Mesenteric fat pad (tissue), 1 donor: ENCODE measurements around the gene FAM53A. TPM values are rescaled to one million over a fixed set of nuclear protein-coding genes. Genes with fewer than 3 reads are reported as not detected.
"Not testable (repeated sequence)": the region's sequence is repeated elsewhere in the genome, so short reads cannot be mapped to it uniquely, and the experiment has no call there.

Source experiments
- DNase-seq: peaks from one replicate; pipeline ENCODE4 v3.0.0-alpha.2; 2020; ENCODE audit warnings: low spot score
- total RNA-seq: library from RNA; stranded (reverse); fragmentation: NEBNext Ultra II Directional; extraction: Animal tissue kit (Norgen Biotek cat#: 25700); gene quantifications from one replicate; pipeline ENCODE4 v1.2.1, GENCODE V29; 2021
- donor health status: DM: yes; HTN: yes; CAD: no.

The FAM53A gene
- total RNA-seq, 1 donor from 2014 or later: 2.9 TPM

DNA sequence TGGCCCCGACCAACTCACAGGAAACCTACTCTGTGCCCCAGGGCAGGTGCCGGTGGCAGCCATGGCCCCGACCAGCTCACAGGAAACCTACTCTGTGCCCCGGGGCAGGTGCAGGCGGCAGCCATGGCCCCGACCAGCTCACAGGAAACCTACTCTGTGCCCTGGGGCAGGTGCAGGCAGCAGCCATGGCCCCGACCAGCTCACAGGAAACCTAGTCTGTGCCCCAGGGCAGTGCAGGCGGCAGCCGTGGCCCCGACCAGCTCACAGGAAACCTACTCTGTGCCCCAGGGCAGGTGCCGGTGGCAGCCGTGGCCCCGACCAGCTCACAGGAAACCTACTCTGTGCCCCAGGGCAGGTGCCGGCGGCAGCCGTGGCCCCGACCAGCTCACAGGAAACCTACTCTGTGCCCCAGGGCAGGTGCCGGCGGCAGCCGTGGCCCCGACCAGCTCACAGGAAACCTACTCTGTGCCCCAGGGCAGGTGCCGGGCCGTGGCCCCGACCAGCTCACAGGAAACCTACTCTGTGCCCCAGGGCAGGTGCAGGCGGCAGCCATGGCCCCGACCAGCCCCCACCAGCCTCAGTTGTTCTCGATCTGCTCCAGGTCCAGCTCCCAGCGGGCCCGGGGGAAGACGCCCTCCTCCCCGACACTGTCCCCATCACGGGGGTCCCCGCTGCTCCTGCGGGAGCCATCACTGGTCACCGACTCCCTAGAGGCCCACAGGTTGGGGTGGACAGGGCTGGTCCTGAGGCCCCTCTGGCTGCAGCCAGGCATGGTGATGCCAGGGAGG is 43.2 kb downstream of the FAM53A start:
- DNase-seq: not testable (repeated sequence)

DNA sequence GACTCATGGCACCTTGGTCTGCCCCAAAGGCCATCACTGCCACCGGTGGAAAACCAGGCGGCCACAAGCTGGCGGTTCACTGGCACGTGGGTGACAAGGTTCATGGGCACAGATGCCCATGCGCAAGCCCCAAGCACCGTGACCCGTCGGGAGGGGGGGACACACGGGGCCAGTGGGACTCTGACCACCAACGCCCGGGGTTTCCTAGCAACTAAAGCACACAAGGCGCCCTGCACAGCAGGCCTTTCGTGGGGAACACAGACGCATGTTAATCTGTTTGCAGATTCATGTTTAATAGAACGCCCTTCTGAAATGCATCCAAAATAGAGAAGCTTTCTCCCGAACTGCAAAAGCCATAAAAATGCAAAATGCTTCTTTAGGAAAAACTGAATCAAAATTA is 43.9 kb downstream of the FAM53A start:
- no peak for DNase-seq

DNA sequence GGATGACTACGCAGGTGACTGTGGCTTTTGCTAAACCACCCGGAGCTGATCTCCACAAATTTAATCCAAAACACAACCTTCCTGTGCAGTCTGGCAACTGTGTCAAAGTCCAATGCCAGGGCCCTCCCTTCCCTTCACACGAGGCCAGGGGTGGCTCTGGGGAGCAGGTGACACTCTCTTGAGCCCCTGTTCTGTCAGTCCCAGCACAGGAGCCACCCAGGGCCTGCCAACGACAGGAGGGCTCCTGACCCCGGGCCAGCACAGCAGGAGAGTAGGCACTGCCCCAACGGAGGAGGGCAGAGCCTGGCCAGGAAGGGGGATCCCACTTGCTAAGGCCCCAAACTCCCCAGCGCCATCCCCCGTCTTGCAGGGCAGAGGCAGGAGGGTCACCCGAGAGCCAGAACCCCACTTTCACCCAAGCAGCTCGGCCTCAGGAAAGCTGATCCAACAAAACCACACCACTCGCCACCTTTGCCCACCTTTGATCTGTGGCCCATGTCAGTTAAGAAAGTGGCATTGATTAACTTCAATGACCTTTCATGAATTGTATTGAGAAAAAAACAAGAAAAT is 44.7 kb downstream of the FAM53A start:
- DNase-seq: no peak

DNA sequence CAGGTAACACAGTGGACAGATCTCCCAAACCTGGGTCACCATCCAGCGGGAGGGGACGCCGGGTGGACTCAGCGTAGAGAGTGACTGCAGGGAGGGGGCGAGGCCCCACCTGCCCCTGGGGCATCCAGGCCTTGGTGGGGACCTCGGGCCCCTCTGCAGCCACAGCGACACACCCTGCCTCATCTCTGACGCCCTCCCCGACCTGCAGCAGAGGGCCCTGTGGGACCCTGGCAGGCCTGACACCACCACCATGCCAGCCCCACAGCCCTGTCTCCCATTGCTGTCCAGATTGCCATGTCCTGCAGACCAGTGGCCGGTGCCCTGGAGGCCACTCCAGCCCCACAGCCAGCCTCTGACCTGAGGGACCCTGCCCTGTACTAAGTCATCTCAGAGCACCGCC is 45.2 kb downstream of the FAM53A start:
- DNase-seq: no peak

DNA sequence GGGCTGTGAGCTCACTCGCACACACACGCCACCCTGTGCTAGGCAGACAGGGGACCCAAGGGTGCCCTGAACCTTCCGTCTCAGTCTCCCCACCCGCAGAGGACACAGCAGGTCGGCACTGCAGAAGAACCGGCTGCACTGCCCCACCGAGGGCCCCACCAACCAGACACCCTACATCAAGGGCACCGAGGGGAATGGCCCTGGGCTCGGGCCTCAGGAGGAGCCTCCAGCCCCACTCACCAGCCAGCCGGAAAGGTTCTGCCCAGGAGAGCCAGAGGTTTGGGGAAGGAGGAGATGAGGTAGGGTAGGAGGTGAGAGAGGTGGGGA is 45.9 kb downstream of the FAM53A start:
- no peak for DNase-seq

DNA sequence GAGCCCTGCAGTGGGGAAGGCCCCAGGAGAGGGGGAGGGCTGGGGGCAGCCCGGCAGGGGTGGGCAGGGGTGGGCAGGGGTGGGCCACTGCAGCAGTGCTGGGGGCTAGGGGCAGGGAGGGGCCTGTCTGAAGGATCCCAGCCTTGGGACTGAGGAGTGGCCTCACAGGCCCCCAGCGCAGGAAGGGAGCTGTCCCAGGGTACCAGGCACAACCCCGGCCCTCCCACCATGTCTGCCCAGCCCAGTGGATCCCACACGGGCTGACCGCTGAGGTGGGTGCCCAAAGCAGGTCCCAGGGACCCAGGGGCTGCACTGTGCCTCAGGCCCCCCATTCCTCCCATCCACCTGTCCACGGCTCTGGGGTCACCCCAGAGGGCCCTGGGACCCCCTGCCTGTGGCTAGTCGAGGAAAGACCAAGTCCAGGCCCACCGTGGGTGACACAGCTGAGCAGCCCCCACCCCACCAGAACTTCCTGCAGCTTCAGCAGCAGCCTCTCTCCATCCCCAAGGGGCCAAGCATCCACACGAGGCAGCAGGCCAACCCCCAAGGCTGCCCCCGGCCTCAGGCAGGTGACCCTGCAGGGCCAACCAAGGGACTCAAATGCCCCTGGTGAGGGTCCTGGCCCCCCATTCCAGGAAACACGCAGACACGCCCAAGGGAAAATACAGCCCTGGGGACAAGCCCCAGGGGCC is 46.4 kb downstream of the FAM53A start:
- DNase-seq: no peak

DNA sequence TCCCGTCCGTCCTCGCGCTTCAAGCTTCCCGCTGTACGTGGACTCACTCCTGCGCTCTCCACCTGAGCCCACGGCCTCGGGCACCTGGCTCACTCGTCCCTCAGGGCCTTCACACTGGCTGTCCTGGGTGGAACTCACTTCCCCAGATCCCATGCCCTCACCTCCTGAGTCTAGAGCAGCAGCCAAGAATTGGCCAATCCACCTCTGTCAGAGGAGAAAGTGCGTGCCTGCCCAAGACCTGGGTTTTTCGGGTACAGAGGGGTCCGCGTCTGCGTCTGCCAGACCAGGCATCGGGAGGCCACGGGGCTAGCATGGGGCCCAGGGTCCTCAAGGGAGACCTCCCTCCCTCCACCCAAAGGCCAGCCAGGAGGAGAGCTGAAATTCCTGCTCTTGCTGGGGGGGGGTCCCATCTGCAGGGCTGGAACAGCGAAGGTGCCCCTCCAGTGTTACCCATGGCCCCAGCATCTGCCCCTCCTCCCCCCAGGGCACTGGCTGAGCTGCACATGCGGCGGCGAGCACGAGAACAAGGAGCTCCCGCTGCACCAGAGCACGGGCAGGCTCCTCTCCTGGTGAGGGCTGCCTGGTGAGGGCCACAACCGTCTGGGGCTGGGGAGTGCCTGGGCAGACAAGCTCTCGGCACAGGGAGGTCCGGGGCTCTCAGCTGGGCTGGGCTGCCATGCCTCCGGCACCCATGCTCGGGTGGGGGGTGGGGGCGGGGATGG is 47.5 kb downstream of the FAM53A start:
- DNase-seq: no peak

DNA sequence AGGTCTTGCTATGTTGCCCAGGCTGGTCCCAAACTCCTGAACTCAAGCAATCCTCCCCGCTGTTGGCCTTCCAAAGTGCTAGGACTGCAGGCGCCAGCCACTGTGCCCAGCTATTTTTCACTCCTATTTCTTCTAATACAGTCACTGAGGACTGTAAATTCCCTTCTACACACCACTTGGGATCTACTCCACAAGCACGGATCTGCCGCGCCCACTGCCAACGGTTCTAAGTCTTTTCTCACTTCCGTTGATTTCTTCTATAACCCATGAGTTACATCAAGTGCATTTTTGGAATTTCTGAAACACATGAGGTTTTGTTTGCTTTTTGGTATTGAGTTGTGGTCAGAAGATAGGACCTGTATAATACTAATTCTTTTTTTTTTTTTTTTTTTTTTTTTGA is 48.6 kb downstream of the FAM53A start:
- DNase-seq: no peak

DNA sequence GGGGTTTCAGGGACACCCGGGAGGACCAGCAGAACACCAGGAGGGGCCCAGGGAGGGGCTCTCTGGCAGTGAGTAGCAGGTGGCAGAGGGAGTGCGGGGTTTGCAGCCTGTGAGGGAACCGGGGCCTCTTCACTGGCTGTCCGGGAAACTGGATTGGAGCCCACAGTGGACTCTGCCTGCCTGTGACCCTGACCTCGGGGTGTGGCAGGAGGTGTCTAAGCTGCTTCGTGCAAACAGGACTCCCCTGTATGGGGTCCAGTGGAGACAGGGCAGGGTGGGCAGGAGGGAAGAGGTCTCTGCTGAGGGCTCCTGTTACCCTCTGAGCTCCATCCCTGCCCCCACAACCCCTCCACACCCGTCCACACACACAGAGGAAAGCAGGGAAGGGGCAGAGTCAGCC is 50.1 kb downstream of the FAM53A start:
- DNase-seq: no peak

DNA sequence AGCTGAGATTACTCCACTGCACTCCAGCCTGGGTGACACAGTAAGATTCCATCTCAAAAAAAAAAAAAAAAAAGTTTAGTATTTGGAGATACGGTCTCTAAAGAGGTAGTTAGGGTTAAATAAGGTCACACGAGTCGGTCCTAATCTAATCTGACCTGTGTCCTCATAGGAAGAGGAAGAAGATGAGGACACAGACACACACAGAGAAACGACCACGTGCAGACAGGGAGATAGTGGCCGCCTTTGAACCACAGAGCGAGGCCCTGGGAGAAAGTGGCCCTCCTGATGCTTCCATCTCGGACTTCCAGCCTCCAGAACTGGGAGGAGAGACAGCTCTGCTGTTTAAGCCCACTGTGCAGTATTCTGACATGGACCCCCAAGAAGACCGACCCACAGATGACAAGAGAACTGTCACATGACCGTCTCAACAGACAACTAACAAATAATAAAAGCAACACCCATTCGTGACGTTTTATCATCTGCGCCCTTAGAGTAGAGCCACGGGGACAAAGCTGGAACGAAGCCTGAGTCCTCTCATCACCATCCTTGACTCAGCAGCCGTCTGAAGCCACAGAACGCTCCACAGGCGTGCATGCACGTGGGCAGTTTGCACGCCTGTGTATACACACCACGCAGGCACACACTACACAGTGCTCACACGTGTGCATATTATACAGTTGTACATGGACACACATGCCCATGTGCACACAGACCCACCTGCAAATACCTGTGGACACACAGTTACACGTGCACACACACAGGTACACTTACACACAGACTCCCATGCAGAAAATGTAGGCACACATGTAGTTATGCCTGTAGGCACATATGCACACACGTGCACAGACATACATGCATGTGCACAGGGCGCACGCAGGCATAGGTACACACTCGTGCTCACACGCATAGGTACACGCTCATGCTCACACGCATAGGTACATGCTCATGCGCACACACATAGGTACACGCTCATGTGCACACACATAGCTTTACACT is 51.7 kb downstream of the FAM53A start:
- DNase-seq: no peak

DNA sequence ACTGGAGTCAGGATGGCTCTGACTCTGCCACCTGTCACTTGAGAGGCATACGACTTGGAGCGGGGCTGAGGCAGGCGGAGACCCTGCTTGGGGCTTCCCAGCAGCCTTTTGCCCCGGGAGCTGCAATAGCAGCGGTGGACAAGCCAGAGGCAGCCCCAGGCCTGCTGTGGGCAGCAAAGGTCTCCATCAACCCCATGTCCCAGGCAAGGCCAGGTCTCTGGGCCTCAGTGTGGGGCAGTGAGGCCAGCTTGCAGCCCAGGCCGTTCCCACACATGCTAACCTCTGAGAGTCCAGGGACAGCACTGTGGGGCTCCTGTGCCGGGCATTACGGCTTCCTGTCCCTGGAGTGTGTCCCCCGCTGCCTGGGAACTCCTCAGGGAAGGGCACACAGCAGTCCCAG is 53.0 kb downstream of the FAM53A start:
- DNase-seq: no peak

DNA sequence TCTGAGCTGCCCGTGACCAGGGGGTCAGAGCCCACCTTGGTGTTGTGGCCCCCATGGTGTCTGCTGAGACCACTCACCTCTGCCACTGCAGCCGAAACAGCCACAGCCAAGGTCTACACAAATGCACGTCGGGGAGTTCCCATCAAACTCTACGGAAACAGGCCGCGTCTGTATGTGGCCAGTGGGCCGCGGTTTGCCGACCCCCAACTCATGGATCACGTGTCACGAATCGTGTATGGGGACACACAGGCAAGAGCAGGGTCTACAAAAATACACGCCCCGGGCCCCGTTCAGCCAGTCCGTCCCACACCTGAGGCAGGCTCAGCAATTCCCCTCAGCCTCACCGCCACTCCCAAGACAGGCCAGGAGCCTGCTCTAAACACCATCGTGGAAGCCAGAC is 53.8 kb downstream of the FAM53A start:
- DNase-seq: no peak

DNA sequence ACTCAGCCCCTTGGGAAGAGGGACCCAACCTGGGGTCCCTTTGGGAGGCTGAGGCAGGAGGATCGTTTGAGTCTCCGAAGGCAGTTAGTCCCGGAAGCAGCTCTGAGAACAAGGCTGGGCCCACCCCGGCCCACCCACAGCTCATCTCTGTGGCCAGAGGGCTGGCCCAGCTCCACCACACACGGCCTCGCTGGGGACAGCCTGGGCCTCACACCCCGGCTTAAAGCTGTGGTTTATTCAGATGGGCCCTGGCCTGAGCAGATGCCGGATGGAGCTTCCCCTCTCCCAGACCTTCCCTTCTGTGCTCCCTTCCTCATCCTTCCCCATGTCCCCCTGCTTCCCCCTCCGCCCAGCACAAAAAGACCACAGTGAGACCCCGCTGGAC is 54.4 kb downstream of the FAM53A start:
- no peak for DNase-seq

DNA sequence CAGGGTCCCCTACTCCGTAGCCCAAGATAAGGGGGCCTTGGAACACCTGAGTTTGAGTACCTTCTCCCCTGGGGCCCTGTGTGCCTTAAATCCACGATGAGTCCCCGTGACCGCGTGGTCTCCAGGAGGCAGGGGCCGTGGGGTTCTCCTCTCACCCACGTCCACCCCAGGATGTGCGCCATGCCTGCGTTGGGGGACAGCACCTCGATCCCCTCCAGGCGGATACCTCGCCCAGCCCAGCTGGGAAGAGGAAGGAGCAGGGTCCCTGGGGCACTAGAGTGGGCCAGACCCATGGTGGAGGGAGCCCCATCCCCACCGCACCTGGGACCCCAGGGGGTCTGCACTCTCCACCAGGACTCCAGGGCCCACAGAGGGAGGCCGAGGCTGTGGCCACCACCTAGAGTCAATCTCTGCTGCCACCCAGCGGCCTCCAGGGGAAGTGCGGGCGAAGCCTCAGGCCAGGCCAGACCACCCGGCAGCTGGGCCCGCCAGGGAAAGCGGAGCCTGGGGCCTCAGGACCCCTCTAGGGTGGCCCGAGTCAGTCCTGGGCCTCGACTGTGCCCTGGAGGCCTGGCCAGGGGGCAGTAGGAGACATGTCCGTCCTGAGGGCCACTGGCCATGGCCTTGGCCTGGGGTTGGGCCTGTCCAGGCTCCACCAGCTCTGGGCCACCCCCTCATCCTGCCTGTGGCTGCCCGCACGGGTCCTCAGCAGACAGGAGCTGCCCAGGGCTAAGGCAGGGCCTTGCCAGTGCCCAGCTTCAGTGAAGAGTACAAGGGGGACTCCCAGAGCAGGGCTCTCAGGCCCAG is 55.0 kb downstream of the FAM53A start:
- no peak for DNase-seq

DNA sequence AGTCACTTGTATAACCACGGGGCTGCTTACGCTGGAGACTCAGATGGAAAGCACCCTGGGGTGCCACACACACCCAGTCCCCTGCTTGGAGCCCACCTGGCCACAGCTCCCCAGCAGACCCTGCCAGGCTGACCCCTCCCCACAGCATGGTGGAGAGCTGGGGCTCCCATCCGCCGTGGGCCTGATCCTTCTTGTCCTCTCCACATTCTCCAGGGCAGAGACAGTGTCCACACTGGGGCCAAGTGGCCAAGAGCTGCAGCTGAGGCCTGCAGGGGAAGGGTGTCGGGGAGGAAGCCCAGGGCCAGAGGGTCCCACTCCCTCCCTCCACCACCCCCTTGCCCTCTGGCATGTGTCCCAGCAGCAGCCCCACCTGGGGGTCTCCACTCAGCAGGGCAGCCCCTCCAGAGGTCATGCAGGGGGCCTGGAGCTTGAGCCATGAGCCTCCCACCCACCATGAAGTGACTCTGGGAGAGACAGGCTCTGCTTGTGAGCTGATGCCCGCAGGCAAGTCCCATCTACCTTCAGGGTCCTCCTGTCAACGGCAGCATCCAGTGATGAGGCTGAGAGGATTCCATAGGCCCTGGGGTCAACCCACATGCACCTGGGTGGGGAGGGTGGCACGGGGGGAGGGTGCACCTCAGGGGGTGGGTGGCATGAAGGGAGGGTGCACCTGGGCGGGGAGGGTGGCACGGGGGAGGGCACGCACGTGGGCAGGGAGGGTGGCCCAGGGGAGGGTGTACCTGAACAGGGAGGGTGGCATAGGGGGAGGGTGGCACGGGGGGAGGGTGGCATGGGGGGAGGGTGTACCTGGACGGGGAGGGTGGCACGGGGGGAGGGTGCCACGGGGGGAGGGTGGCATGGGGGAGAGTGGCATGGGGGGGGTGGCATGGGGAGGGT is 56.4 kb downstream of the FAM53A start:
- no peak for DNase-seq

DNA sequence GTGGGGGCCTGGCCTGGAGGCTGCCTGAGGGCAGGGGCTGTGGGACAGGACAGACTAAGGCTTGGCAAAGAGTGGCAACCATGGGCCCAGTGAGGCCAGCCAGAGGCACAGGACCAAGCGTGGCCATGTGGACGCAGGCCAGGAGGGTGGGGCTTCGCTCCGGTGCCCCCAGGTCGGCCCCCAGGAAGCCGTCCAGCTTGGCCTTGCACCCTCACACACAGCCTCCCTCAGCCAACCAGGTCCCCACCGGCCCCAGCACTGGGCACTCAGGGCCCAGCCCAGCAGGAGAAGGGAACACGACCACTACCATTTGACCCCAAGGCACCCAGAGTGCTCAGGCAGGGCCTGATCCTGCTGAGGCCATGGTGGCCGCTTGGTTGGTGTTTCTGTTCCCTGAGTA is 57.2 kb downstream of the FAM53A start:
- DNase-seq: no peak

DNA sequence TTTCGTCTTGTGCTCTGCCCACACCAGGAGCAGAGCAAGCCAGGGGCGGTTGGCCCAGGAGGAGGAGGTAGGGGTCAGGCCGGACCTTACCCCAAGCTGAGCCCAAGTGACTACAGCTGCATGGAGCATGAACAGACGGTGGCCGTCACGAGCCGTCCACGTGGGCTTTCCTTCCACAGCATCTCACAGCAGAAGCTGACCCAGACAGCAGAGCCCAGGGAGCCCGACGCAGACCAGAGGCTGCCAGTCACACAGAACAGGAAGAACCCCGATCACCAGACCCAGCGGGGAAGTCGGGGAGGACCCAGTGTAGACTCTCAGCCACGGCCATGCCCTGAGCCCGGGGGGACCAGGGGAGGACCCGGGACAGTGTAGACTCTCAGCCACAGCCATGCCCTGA is 58.0 kb downstream of the FAM53A start:
- no peak for DNase-seq

DNA sequence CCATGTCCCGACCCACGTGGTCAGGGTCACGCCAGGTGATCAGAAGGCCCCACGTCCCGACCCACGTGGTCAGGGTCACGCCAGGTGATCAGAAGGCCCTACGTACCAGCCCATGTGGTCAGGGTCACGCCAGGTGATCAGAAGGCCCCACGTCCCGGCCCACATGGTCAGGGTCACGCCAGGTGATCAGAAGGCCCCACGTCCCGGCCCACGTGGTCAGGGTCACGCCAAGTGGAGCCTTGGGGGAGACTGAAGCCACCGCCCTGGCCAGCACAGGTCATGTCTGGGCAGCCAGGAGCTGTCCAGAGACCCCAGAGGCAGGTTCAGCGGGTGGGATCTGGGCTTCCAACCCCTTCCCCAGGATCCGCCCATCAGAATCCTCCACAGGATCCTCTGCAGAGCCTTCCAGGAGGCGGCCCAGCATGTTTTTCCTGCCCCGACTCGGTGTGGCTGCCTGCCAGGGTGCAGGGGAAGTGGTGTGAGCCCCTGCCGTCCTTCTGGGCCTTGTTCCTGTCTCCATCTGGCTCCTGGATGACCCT is 58.4 kb downstream of the FAM53A start:
- no peak for DNase-seq

DNA sequence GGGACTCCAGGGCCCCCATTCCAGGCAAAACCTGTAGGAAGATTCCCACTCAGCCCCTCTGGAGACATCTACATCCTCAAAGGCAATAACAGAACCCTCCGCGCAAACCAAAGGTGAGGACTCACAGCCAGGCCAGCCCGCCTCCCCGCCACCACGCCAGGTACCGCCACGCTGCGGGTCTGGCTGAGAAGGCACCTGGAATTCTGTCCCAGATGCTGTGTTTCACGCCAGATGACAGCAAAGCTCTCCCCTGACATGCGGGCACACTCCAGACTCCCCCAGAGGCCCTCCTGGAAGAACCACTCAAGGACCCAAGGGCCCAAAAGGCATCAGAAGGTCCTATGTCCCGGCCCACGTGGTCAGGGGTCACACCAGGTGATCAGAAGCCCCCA is 59.6 kb downstream of the FAM53A start:
- no peak for DNase-seq
